ENCODE results near the gene SGO1.

DNA sequence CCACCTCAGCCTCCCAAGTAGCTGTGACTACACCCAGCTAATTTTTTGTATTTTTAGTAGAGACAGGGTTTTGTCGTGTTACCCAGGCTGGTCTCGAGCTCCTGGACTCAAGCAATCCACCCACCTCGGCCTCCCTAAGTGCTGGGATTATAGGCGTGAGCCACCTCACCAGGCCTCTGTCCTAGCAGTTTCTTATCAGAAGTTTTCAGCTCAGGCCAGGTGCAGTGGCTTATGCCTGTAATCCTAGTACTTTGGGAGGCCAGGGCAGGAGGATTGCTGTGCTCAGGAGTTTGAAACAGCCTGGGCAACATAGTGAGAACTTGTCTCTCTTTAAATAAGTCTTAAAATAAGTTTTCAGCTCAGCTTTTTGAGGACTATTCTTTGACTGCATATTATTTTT is 48.4 kb downstream of the SGO1 start:
- TF ChIP-seq, protein P1, sequence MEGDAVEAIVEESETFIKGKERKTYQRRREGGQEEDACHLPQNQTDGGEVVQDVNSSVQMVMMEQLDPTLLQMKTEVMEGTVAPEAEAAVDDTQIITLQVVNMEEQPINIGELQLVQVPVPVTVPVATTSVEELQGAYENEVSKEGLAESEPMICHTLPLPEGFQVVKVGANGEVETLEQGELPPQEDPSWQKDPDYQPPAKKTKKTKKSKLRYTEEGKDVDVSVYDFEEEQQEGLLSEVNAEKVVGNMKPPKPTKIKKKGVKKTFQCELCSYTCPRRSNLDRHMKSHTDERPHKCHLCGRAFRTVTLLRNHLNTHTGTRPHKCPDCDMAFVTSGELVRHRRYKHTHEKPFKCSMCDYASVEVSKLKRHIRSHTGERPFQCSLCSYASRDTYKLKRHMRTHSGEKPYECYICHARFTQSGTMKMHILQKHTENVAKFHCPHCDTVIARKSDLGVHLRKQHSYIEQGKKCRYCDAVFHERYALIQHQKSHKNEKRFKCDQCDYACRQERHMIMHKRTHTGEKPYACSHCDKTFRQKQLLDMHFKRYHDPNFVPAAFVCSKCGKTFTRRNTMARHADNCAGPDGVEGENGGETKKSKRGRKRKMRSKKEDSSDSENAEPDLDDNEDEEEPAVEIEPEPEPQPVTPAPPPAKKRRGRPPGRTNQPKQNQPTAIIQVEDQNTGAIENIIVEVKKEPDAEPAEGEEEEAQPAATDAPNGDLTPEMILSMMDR (optimal IDR thresholded peaks at IDR 0.05 in 1 of 3, IDR thresholded peaks at IDR 0.05 in 1 of 3, conservative IDR thresholded peaks at IDR 0.05 in 1 of 3; ENCODE audit: extremely low read depth in 1 of 3, insufficient read depth in 2 of 3, low read length in 3 of 3): no peak
- TF ChIP-seq EZH2 (IDR thresholded peaks at IDR 0.05; ENCODE audit: low read length): no peak

Measured in keratinocyte (primary cell).